ENCODE data around the gene SRPX. TPM values are rescaled to one million over a fixed set of nuclear protein-coding genes. Genes with fewer than 3 reads are reported as not detected.

SRPX gene
- polyA plus RNA-seq, 1 donor from 2014 or later, result not detected

DNA sequence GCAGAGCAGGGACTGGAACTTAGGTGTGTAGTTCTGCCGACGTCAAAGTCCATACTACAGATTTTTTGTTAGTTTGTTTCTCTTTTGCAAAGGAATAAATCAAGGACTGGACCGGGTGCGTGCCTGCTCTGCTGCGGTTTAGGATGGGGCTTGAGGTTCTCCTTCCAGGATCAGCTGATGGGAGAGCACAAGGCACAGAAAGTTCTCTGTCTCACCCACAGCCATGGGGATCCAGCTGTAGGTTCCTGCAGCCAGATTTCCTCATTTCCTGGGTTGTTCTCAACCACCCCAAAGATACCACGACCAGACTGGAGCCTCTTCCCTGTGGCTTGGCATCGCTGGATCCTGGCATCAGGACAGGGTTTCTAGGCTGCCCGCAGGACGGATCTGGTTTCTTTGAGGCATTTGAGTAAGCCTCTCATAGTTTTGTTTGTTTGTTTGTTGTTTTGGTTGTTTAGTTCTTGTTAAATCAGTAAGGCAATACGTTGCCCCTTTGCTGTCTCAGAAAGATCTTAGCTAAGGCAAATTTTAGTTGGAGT lies 789 bp upstream of the SRPX start:
- Mint-ChIP-seq H3K9me3 (no peaks in the 10 kb centered on the region), H3K27me3 (peaks cover 33% of the 10 kb centered on the region), H3K4me3 (no peak overlapping the region), H3K27ac (no peak overlapping the region), H3K36me3 (no peaks in the 10 kb centered on the region), H3K4me1 (peaks cover 0 to 7% (median 6%) of the 10 kb centered on the region in 3 donors)

DNA sequence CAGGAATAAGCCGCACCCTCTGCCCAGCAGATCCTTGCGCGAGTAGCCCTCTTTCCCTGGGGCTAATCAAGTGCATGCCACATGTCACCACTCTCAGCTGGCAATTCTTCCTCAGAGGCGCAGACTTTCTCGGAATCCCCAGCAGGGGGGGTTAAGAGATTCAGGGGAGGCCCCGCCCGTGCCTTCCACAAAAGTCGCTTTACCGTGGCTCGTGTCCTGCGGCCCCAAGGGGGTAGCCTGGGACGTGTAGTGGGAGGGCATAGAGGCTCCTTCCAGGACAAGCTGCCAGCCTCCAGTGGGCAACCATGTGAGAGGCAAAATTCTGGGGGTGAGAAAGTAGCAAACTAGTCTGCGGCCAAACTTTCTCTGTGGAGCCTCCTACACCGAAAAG lies 652 bp downstream of the SRPX start:
- no peaks in the 10 kb centered on the region for H3K9me3 Mint-ChIP-seq
- H3K36me3 Mint-ChIP-seq, result no peaks in the 10 kb centered on the region
- peak overlapping the region in 2 of 4 donors; percentile 12 to 76 for H3K4me3 Mint-ChIP-seq
- no peak overlapping the region for H3K27ac Mint-ChIP-seq
- H3K4me1 Mint-ChIP-seq, result peaks cover 0 to 7% (median 6%) of the 10 kb centered on the region in 3 donors
- H3K27me3 Mint-ChIP-seq, result peaks cover 30% of the 10 kb centered on the region

DNA sequence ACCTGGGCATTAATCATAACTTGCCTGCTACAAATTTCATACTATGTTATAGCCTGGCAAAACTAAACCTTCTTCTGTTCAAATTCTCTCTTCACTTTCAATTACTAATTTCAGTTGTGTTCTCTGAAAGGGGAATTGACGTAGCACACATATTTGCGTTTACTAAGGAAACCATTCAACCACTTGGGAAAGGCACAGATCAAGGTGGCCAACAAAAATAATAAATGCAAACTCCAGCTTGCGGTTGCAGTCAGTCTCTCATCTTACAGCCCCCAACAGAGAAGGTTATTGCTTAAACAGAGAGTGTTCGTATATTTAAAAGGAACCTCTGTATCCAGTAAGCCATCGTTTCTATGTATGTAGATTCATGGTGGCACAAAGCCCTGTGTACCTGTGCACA lies 4.0 kb downstream of the SRPX start:
- H3K4me3 Mint-ChIP-seq, result no peak overlapping the region
- H3K9me3 Mint-ChIP-seq, result no peaks in the 10 kb centered on the region
- peaks cover 0 to 7% (median 6%) of the 10 kb centered on the region in 3 donors for H3K4me1 Mint-ChIP-seq
- H3K36me3 Mint-ChIP-seq, result no peaks in the 10 kb centered on the region
- peaks cover 33% of the 10 kb centered on the region for H3K27me3 Mint-ChIP-seq
- no peak overlapping the region for H3K27ac Mint-ChIP-seq

DNA sequence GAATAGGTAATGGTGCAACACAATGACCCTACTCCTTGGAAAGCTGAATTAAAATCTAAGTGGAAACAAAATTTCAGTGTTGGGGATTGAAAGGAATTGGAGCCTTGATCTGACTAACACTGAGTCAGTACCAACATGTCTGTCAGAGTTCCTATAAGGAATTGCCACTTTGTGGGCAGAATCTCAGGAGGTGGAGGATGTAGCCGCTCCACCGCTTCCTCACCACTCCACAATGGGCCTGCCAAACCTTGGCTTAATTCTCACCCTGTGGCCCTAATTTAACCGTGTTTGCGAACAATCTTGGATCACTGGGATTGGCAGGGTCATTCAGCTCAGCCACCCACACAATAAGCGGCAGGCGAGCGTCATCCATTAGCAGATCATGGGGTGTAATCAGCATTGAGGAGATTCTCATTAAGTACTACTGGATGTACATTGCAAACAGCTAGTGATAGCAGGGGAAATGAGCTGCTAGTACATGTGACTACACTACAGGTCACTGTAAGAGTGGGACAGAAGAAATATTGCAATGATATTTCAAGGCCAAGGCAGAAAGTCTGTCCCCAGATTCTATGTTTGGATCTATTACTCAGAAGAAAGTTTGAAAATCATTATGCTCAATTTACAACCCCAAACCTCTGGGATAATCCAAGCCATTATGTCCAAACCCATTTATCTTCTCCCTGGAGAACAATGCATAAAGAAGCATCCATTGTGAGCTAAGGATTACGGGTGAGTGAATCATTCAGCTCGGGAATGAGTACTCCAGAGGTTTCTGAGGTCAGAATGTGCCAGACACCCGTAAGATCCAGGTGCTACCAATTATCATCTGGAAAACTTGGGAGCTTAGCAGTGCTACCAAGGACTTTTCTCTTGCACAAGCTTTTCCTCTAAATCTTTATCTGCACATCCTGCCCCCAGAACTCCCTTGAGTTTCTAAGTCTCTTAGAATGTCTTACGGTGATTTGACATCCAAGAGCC lies 5.8 kb downstream of the SRPX start:
- Mint-ChIP-seq H3K27ac (no peak overlapping the region), H3K9me3 (no peaks in the 10 kb centered on the region), H3K27me3 (peaks cover 26% of the 10 kb centered on the region), H3K4me3 (no peak overlapping the region), H3K36me3 (no peaks in the 10 kb centered on the region), H3K4me1 (peaks cover 0 to 2% (median 2%) of the 10 kb centered on the region in 3 donors)

DNA sequence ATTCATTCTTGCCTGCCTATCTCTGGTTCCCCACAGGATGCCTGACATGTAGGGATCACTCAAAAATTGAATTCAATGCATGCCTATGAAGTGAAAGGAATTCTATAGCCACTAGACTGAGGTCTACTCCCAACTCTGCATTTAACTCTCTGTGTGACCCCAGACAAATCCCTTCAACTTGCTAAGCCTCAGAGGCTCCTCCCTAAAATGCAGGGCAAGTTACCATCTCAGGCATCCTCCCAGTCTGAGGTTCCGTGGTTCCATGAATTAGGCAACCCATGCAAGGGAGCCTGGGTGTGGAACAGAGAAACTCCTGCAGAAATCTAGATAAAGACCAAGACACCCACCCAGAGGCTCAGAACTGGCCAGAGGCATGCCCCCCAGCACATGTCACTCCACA lies 6.6 kb downstream of the SRPX start:
- Mint-ChIP-seq H3K9me3 (no peaks in the 10 kb centered on the region), H3K27ac (no peak overlapping the region), H3K27me3 (peaks cover 29% of the 10 kb centered on the region), H3K36me3 (no peaks in the 10 kb centered on the region), H3K4me1 (peaks cover 0 to 2% (median 0%) of the 10 kb centered on the region in 3 donors), H3K4me3 (no peak overlapping the region)

GRCh38 chrX:38211891-38212635 lies 8.6 kb downstream of the SRPX start:
- H3K4me3 Mint-ChIP-seq, result no peak overlapping the region
- H3K27me3 Mint-ChIP-seq, result peaks cover 23% of the 10 kb centered on the region
- H3K4me1 Mint-ChIP-seq, result no peaks in the 10 kb centered on the region
- no peaks in the 10 kb centered on the region for H3K9me3 Mint-ChIP-seq
- no peaks in the 10 kb centered on the region for H3K36me3 Mint-ChIP-seq
- no peak overlapping the region for H3K27ac Mint-ChIP-seq

GRCh38 chrX:38206542-38206941 lies 14.1 kb downstream of the SRPX start:
- no peak overlapping the region for H3K27ac Mint-ChIP-seq
- peaks cover 0 to 8% (median 4%) of the 10 kb centered on the region in 3 donors for H3K9me3 Mint-ChIP-seq
- H3K27me3 Mint-ChIP-seq, result peaks cover 11% of the 10 kb centered on the region
- peaks cover 0 to 4% (median 3%) of the 10 kb centered on the region in 3 donors for H3K4me1 Mint-ChIP-seq
- no peaks in the 10 kb centered on the region for H3K36me3 Mint-ChIP-seq
- no peak overlapping the region for H3K4me3 Mint-ChIP-seq

- Mint-ChIP-seq H3K9me3 (peaks cover 0 to 8% (median 4%) of the 10 kb centered on the region in 3 donors), H3K4me3 (no peak overlapping the region), H3K27me3 (peaks cover 8% of the 10 kb centered on the region), H3K36me3 (no peaks in the 10 kb centered on the region), H3K27ac (no peak overlapping the region), H3K4me1 (peaks cover 0 to 4% (median 3%) of the 10 kb centered on the region in 3 donors)
These were observed 14.6 kb downstream of the SRPX start for GRCh38 chrX:38206036-38206435.

DNA sequence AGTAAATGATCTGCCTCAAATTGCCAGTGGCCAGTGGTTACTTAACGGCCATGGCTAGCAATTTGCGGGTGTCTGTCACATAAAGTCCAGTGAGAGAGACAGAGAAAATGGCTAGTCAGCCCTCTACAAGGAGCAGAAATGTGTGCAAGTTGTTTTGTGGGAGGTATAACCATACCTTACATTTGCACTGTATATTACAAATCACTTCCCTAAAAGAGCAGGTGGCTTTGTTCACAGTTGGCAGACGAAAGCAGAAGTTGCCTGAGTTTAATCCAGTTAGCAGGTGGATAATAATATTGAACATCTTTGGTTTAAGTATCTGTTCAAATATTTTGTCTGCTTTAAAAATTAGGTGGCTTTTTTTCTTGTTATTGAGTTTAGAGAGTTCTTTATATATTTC lies 15.6 kb downstream of the SRPX start:
- peaks cover 0 to 4% (median 3%) of the 10 kb centered on the region in 3 donors for H3K4me1 Mint-ChIP-seq
- H3K9me3 Mint-ChIP-seq, result peaks cover 0 to 8% (median 4%) of the 10 kb centered on the region in 3 donors
- H3K27ac Mint-ChIP-seq, result no peak overlapping the region
- H3K36me3 Mint-ChIP-seq, result no peaks in the 10 kb centered on the region
- no peak overlapping the region for H3K4me3 Mint-ChIP-seq
- peaks cover 8% of the 10 kb centered on the region for H3K27me3 Mint-ChIP-seq

GRCh38 chrX:38192007-38192810 lies 28.5 kb downstream of the SRPX start:
- Mint-ChIP-seq H3K36me3 (no peaks in the 10 kb centered on the region), H3K27me3 (peaks cover 13% of the 10 kb centered on the region), H3K4me1 (no peaks in the 10 kb centered on the region), H3K27ac (no peak overlapping the region), H3K4me3 (peak overlapping the region in 1 of 4 donors; percentile 7), H3K9me3 (no peaks in the 10 kb centered on the region)

- Mint-ChIP-seq H3K27me3 (peaks cover 15% of the 10 kb centered on the region), H3K4me1 (no peaks in the 10 kb centered on the region), H3K27ac (no peak overlapping the region), H3K9me3 (peaks cover 0 to 3% (median 0%) of the 10 kb centered on the region in 3 donors), H3K4me3 (no peak overlapping the region), H3K36me3 (no peaks in the 10 kb centered on the region)
These were observed 31.0 kb downstream of the SRPX start for GRCh38 chrX:38189431-38190250.

- Mint-ChIP-seq H3K36me3 (no peaks in the 10 kb centered on the region), H3K4me3 (no peak overlapping the region), H3K4me1 (no peaks in the 10 kb centered on the region), H3K27me3 (peaks cover 9% of the 10 kb centered on the region), H3K9me3 (peaks cover 0 to 3% (median 0%) of the 10 kb centered on the region in 3 donors), H3K27ac (no peak overlapping the region)
These were observed 37.1 kb downstream of the SRPX start for GRCh38 chrX:38183596-38183995.

DNA sequence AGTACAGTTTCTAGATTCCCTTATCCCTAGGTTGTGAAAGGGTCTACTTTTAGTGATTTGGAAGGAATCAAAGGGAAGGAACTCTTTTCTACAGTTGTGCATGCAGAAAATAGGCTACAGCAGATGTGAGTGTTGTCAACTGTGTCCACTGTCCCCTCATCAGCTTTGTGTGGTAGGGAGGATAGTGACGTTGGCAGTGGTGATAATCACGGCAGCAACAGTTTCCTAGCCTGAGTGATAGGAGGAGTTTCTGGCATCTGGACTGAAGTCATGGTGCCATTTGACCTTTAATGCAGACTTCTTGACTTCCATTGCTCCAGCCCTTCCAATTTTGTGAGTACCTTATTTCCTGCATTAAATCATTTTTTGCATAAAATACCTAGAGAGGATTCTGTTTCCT lies 39.3 kb downstream of the SRPX start:
- Mint-ChIP-seq H3K36me3 (no peaks in the 10 kb centered on the region), H3K4me1 (no peaks in the 10 kb centered on the region), H3K9me3 (peaks cover 0 to 3% (median 0%) of the 10 kb centered on the region in 3 donors), H3K27me3 (peaks cover 8% of the 10 kb centered on the region), H3K4me3 (no peak overlapping the region), H3K27ac (no peak overlapping the region)

- H3K27me3 Mint-ChIP-seq, result peaks cover 6% of the 10 kb centered on the region
- no peaks in the 10 kb centered on the region for H3K36me3 Mint-ChIP-seq
- H3K9me3 Mint-ChIP-seq, result no peaks in the 10 kb centered on the region
- H3K27ac Mint-ChIP-seq, result no peak overlapping the region
- H3K4me1 Mint-ChIP-seq, result no peaks in the 10 kb centered on the region
- no peak overlapping the region for H3K4me3 Mint-ChIP-seq
These were observed 42.3 kb downstream of the SRPX start for GRCh38 chrX:38178396-38178795.

Data from IgD-negative memory B cell (primary cell).